ENCODE data around the gene NLRC5.

DNA sequence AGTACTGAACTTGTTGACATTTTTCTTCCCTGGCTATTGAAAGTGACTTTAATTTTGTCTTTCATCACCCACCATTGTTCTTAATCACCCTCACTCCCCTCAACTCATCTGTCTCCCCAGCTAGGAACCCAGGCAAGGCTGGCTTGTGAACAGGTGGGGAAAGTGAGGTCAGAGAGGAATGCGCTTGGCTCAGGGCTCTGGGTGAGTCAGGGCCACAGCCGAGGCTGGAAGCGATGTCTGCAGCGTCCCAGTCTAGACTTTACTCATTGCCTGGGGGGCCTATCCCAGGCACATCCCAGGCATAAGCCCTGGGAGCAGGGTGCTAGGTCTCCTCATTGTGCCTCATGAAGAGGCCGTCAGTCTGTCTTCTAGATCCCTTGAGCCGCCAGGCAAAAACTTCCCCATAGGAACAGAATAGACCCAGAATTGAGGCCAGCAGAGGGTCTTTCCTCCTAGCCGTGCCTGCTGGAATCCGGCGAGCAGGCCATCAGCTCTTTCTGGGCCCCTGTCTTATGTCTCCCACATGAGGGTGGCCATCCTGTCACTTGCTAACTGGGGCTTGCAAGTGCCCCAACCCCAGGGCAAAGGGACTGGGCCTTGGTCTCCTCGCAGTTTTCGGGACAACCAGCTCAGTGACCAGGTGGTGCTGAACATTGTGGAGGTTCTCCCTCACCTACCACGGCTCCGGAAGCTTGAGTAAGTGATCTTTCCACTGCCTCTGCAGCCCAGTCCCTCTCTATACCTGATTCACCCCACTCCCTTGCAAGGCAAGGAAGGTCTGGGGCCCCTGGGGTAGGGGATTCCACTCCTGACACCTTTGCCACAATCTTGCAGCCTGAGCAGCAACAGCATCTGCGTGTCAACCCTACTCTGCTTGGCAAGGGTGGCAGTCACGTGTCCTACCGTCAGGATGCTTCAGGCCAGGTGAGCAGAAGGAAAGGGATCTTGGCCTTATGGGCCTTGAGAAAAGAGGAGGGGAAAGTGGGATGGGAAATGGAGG lies 40.1 kb downstream of the NLRC5 start:
- TF ChIP-seq, protein P1, sequence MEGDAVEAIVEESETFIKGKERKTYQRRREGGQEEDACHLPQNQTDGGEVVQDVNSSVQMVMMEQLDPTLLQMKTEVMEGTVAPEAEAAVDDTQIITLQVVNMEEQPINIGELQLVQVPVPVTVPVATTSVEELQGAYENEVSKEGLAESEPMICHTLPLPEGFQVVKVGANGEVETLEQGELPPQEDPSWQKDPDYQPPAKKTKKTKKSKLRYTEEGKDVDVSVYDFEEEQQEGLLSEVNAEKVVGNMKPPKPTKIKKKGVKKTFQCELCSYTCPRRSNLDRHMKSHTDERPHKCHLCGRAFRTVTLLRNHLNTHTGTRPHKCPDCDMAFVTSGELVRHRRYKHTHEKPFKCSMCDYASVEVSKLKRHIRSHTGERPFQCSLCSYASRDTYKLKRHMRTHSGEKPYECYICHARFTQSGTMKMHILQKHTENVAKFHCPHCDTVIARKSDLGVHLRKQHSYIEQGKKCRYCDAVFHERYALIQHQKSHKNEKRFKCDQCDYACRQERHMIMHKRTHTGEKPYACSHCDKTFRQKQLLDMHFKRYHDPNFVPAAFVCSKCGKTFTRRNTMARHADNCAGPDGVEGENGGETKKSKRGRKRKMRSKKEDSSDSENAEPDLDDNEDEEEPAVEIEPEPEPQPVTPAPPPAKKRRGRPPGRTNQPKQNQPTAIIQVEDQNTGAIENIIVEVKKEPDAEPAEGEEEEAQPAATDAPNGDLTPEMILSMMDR (IDR thresholded peaks at IDR 0.05; ENCODE audit: borderline replicate concordance, extremely low read depth, low read length, poor library complexity, severe bottlenecking): no peak
- TF ChIP-seq EZH2 (IDR thresholded peaks at IDR 0.05; ENCODE audit: borderline replicate concordance, low read depth, low read length, severe bottlenecking): no peak

Data from DND-41 (cell line).